Stimulated activated CD4-positive, alpha-beta T cell treated with anti-CD3 and anti-CD28 coated beads, Interleukin-1b, Interleukin-23, amount 100 ng/mL, for 4 hours (primary cell): ENCODE measurements around the gene ARID5A.

Experiments
- DNase-seq, 2 donors: peaks; one replicate each; pipeline ENCODE4 v3.0.0-alpha.2; 2020; ENCODE audit warnings: low read depth in 2 of 2

The ARID5A gene

DNA sequence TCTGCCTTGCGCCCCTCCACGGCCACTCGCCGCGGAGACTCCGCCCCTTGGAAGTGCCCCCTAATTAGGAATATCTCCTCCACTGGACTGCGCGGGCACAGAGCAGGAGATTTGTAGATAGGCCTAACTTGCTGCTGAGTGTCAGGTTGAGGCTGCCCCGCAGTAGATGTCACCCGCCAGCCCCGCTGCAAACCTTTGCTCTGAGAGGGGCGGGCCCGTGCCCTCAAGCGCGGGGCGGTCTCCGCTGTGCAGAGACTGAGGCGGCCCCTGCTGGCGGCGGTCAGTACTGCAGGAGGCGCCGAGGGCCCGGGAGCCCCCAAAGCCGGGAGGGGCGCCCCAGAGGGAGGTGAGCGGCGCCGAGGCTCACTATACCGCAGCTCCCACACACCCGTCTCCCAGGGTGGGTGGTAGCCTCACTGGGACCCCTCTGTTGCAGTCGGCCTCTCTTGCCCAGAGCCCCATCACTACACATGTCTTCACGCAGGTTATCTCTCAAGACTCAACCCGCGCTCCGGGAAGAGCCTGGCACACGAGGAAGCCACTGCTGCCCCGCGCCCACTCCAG, 28.5 kb upstream of the ARID5A start:
- peak; percentile 88 to 92 for DNase-seq

DNA sequence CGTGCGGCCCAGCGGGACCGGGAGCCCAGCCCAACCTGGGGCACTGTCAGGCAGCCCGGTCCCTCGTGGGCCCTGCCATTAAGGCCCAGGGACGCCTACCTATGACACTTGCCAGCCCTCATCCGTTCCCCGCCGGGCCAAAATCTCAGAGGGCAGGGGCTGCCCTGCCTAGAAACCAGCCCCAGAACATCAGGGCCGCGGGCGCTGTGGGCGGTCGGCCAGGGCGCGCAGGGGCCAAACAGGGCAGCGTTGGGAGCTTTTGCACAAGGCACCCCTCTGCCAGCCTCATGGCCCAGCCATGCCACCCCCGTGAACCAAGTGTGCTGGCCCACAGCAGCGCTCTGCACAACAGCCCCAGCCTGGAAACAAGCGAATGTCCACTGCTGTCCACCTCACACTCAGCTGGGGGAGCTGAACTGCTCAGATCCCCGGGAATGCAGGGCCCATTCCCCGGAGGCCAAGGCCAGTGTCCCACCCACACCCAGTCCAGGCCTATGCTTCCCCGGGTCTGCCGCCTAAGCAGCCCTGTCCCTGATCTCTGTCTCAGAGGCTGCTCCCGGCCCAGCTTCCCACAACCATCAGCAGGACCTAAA, 27.9 kb upstream of the ARID5A start:
- no peak for DNase-seq

DNA sequence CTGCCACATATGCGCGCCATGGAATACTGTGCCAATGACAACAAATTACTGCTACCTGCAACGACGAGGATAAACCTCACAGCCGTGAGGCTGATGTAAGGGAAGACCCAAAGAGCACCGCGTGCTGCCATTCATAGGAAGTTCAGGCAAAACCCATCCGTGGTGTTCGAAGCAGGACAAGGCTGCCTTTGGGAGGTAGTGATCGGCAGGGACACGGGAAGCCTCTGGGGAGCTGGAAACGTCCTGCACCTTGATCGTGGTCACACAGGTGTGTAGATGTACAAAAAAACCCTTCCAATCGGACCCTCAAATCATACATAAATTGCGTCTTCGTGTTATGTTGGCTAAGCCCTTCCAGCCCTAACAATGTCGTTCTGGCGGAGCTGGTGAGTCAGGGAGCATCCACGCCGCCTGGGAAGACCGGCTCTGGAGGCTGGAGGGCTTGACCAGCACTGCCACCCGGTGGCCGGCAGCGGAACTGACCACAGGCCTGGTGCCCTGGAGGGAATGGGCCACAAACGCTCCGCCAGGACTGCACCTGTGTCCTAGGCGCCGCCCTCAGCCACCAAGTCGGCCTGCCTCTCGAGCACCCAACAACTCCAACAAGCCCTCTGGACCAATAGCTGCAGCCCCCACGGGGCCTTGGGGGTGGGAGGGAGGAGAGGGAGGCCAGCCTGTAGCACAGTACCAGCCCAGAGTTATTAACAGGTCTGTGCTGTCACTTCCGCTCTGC, 27.3 kb upstream of the ARID5A start:
- DNase-seq = peak in 1 of 2 donors; percentile 66

DNA sequence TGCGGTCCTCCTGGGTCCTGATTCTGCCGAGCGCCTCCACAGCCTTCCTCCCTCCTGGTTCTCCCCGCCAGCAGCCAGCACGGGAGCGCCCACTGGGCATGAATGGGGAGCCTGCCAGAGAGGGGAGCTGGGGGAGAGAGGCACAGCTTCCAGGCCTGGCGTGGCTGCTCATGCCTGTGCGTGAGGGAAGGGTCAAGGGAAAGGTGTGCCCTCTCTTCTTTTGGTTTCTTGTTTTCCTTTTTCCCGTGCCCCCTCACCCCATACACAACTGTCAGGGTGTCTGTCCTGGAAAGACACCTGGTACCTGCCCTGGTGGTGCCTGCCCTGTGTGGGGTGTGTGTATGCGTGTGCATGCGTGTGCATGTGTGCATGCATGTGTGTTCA, 26.7 kb upstream of the ARID5A start:
- DNase-seq = no peak

DNA sequence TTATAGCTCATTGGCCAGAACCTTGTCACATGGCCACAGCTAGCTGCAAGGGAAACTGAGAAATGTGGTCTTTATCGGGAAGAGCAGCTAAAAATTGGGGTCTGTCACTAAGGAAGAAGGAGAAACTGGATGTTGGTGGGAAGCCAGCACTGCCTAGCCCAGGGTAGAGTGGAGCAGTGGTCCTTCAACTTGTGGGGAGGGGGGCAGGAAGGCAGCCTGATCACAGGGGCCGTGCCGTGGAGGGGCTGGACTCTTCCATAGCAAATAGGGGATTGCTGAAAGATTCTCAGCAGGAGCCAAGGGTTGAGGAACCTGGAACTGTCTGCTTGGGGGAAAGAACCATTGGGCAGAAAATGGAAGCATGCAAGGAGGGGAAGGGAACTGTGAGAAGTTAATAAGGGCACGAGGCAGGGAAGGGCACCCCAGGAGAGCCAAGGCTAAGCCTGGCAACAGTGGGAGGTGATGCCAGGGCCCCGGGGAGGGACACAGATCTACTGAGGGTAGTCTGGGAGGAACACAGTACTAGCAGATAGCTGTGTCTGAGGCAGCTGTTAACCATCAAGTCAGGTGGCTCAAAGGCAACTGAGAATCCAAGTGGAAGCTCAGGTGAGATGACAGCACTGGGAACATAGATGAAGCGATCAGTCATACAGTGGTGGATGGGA, 25.5 kb upstream of the ARID5A start:
- DNase-seq = no peak

DNA sequence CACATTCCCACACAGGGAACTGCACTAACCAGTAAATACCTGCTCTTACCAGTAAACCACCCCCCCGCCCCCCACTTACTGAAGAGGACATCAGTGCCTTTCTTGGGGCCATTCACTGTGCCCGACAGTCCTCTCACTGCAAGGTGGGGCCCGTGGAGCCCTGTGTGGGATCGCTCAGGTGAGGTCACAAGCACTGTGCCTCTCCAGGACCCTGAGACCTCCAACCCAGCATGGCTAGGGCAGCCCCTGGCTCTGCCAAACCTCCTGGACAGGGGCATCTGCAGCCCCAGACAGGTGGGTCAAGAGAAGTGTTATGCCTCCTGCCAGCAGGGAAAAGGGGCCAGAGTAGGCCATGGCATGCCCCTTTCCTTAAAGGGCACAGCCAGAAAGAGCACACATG, 24.7 kb upstream of the ARID5A start:
- no peak for DNase-seq

DNA sequence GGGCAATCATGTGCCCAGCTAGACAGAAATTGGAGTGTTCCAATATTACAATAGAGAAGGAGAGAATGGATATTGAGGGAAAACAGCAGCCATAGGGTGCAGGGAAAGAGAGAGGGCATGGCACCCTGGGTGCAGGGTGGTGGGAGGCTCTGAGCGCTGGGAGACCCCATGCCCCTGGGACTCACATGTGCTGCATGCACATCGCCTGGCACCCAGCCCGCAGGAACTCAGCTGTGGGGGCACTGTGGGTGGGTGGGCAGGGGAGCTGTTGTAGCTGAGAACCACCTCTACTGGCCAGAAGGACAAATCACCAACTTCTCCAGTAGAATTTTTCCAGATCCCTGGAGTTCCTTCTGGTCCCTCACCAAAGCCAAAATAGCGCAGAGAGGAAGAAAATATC, 24.2 kb upstream of the ARID5A start:
- DNase-seq = no peak

DNA sequence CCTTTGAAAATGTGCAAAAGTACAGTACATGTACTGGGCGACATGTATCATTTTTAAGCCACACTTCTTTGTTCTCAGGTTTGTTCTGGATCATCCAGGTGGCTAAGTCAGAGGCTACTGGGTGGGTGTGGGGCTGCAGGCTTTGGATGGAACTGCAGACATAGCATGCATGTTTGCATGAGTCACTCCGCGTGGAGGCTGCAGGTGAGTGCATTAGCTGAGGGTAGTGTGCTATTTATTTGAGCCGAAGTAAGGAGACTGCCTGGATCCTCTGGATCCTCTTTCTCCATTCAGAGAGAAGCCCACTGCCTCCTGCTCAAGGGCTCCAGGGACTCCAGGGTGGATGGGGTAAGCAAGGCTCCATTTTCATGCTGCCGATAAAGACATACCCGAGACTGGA, 22.0 kb upstream of the ARID5A start:
- no peak for DNase-seq

DNA sequence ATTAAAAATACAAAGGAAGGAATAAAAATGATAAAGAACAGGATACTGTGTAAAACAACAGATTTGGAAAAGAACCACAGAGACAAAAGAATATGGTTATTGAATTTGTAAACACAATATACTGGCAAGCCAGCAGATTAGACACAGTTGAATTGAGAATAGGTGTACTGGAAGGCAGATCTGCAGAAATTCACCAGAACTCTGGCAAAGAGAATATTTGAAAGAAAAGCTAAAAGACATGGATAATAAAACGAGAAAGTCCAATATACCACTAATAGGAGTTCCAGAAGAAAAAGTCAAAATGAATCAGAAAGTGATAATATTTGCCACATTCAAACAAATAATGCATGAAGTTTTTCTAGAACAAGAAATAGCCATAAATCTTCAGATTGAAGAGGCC, 19.5 kb upstream of the ARID5A start:
- DNase-seq = no peak

DNA sequence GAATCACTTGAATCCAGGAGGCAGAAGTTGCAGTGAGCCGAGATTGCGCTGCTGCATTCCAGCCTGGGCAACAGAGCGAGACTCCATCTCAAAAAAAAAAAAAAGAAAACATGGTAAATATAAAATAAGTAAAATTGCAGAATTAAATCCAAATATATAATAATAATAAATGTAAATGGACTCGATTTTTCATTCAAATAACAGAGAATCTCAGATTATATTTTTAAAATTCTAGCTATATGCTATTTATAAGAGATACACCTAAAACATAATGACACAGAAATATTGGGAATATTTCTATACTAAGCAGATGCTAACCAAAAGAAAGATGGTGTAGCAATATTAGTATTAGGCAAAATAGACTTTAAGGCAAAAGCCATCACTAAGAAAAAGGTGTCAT, 16.3 kb upstream of the ARID5A start:
- DNase-seq = no peak

DNA sequence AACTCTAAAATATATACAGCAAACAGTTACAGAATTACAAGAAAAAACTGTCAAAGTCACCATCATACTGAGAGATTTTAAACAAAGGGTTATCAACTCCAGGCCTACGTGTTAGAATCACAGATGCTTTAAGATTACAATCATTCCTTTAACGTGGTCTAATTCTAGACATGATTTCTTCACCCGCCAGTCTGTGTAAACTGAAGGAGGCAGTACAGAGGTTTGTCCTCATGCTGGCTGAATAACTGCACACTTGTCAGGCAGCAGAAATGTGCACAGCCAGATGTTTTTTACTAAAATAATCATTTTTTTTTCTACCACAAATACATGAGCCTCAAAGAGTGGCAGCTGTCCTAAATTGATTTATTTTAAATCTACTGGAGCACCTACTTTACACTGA, 15.9 kb upstream of the ARID5A start:
- no peak for DNase-seq

DNA sequence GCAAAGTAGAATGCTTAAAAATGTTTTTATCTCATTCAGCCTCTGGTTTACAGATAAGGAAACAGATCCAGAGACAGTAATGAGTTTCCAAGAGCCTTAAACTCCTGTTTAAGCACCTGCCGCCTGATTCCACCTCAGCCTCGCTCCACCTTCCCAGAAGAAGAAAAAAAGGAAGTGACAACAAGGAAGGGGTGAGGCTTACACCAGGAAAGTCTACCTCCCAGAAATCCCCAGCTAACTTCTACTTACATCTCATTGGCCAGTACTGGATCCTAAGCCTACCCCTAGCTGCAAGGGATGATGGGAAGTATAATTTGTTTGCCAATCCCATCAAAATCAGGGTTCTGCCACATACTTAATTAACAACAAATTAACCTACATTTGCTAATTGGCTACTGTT, 15.3 kb upstream of the ARID5A start:
- DNase-seq = no peak

DNA sequence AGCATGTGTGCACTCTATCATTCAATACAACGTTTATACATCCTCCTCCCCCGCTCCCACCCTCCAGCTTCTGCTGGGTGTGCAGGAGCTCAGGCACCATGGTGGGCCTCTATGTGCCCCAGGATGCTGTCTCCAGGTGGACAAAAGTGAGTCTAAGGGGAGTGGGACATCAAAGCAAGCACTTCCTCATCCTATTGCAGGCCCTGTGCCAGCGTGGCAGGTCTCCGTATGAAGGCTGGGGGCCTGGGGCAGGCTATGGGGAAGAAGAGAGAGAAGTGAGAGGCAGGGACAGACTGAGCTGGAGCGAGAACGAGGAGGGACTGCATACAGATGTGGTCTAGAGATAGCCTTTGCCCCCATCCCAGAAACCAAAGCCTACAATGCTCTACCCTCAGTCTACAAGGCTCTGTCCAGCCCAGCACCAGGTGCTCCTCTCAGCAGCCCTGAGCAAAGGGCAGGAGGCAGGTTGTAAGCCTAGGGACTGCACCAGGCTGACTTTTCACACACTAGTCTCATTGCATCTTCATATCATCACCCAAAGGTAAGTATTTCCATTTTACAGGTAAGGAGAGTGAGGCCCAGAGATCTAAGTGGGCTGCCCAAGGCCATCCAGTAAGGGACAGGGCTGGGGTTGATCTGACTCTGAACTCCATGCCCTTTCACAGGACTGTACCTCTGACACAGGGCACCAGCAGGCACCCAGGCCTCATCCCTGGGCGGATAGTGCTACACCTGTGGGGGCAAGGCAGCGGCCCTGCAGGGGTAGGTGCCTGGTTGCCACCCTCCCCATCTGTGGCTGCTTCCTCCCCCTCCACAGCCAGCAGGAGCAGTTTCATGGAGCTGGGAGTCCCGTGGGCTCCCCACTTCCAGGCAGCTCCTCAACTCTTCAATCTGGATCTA, 14.0 kb upstream of the ARID5A start:
- no peak for DNase-seq

DNA sequence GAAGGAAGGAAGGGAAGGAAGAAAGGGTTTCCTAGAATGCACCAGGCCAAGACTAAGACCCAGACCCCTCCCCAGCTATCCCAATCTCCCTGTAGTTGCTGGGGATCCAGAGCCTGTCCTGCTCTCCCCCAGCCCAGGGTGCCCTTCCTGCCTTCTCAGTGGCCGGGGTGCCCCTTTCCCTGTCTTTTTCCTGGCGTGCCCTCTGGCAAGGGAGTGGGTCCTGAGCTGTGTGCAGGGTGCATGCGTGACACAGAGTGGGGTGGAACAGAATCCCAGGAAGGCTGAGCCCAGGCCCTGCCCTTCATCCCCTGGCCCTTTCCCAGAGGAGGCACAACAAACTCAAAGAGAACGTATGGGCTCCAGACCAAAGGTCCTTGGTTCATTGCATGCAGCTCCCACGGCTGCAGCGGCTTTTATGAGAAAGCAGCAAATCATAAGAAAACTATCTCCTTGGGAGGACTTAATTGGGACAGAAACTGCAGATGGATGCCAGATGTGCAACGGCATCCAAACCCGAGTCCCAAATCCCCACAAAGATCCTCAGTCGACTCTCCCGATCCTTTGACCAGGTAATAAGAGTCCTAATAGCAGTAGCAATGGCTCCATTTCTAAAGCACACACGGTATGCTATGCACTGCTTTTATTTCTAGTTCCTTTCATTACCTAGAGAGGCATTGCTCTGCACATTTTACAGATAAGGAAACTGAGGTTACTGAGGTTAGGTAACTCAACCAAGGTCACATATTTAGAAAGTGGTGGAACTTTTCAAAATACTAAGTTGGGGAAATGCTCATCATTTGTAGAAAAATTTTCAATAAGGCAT, 12.7 kb upstream of the ARID5A start:
- no peak for DNase-seq

DNA sequence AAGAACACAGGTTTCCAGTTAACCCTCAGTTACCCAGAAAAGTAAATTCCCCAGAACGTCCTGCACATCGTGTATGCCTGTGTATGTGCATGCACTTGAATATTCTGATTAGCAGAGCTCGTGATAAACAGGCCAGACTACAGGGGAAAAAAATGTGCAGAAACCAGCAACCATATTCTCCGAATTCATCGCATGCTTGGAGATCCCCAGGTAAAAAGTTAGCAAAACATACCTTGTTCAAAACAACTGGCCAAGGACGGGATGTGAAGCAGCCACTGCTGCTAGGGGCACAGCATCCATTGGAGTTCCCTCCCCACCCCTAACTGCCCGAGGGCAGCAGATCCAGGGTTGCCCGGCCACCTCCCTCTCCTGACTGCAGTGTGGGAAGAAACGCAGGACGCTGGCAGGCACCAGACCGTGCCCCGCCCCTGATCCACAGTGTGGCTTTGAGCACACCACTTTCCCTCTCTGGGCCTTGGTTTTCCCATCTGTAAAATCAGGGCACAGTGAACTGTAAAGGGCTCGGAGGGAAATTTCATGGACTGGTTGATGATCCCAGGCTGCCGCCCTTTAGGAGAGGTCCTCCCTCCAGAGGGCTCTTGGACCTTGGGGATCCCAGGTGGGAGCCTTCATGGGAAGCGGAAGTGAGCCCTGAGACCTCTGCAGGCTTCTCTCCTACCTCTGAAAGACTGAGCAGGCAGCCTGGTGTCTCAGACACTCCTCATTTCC, 11.9 kb upstream of the ARID5A start:
- no peak for DNase-seq

DNA sequence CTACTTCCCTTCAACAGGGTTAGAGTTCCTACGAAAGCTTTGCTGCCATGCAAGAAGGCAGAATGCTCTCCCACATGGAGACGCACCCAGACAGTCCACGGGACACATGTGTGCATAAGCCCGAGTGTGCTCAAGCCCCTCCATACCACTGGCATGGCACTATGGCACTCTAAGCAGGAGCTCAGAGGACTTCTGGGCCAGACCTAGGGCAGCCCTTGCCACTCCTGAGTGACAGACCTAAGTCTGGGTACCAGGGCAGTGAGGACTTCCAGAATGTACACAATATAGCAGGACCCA, 11.4 kb upstream of the ARID5A start:
- no peak for DNase-seq

DNA sequence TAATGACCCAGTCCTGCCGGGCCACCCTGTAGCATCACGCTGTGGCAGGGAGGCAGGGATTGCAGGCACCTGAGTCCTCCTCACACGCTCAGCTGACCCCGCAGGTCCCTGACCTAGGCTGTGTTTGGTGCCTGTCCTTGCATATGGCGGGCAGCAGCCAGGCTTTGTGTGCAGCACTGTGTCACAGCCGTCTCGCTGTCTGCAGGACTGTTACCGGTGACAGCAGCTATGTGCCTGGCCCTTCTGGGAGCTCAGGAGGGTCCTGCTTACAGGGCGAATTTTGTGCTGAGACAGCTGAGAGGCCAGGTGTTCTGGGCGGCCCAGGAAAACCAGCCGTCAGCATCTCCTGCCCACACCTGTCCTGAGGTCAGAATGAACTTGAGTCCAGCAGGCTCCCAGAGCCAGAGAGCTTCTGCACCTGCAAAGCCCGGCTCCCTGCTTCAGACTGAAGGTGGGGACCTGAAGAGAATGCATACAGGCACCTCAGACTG, 10.4 kb upstream of the ARID5A start:
- no peak for DNase-seq

DNA sequence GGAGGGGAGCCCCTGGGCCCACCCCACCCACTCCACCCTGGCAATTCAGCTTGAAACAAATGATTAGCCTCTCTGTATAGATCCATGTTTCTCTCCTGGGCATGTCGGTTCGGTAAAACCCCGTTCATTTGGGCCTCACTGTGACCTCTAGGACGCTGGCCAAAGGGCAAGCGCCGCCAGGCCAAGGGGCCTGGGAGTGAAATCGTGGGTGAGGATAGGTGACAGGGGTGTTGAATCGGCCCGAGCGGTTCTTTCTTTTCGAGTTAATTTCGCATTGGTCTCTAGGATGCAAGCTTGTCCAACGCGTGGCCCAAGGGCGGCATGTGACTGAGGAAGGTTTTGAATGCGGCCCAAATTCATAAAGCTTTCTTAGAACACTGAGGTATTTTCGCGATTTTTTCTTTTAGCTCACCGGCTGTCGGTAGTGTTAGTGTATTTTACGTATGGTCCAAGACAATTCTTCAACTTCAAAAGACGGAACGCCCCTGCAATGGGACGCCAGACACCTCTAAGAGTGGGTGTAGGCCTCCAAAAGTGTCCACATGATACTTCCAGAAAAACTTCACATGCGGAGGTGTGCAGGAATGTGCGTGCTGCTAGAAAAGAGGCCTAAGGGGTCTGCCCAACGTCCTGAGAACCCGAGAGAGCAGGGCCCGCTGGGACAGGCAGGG, 9.8 kb upstream of the ARID5A start:
- DNase-seq = no peak

DNA sequence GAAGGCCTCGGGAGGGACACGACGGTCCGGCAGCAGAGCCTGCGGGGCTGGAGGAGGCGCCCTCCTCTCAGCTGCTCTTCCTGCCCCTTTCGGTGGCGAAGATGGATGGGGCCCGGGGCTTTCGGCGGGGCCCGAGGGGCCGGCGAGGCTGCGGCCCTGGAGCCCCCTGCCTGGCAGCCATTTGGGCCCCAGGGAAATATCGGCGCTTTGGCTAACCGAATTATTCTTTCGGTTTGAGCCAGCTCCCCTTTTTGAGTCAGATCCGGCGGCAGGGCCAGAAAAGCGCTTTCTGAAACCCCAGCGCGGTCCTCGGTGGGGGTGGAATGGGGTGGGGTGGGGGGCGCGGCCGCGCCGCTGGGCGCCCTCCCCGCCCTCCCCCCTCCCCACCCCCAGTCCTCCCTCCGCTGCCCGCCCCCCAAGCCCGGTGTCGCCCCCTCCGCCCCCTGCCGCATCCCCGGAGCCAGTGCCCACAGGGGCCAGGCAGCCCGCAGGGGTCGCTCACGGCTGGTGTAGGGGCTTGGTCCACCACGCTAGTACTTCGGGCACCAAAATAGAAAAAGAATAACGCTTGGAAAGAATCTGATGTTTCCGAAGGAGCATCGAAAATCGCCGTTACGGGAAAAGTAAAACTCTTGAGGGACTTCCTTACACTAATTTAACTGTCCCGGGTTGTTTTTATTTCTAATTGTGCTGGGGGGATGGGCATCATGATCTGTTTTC, 9.1 kb upstream of the ARID5A start:
- peak; percentile 46 to 54 for DNase-seq
